C4-2B (cell line): ENCODE measurements around the gene AKNA.

Source experiments
- CTCF ChIP-seq: fragments of 450-650 bp; conservative IDR thresholded peaks from 2 replicates; pipeline ENCODE4 v1.5.1; 2017; ENCODE audit warnings: mild to moderate bottlenecking
- ZFX ChIP-seq: fragments of 450-650 bp; IDR thresholded peaks from 2 replicates; pipeline ENCODE4 v1.6.1; 2017

- TF ChIP-seq CTCF: no peak
- TF ChIP-seq ZFX: no peak
These were observed 8.0 kb upstream of the AKNA start for GRCh38 chr9:114395768-114396167.
